ENCODE results near the gene CDK8.

Gene CDK8

DNA sequence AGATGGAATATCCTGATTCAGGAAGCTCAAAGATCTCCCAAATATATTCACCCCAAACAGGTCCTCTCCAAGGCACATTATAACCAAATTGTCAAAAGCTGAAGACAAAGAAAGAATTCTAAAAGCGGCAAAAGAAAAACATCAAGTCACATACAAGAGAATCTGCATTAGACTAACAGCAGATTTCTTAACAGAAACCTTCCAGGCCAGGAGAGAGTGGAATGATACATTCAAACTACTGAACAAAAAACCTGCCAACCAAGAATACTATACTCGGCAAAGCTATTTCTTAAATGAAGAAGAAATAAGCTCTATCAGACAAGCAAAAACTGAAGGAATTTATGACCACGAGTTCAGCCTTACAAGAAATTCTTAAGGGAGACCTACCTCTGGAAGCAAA, 183.0 kb downstream of the CDK8 start:
- no peak for DNase-seq (ENCODE audit: low read depth in 1 of 2, low spot score in 1 of 2)

DNA sequence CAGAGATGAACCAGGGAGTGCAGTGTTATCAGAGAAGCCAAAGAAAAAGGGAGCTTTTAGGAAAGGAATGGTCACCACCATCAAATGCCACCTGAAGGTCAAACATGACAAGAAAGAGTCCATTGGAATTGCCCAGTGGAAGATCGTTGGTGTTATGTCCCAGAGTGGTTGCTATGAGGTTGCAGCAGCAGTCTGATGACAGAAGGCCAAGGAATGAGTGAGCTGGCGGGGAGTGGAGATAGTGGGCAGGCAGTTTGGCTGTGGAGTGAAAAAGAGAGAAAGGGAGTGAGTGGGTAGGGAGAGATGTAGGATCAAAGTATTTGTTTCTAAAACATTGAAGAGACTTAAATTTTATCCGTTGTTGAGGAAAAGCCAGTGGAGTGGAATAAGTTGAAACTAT, 186.2 kb downstream of the CDK8 start:
- DNase-seq (ENCODE audit: low read depth in 1 of 2, low spot score in 1 of 2): no peak

DNA sequence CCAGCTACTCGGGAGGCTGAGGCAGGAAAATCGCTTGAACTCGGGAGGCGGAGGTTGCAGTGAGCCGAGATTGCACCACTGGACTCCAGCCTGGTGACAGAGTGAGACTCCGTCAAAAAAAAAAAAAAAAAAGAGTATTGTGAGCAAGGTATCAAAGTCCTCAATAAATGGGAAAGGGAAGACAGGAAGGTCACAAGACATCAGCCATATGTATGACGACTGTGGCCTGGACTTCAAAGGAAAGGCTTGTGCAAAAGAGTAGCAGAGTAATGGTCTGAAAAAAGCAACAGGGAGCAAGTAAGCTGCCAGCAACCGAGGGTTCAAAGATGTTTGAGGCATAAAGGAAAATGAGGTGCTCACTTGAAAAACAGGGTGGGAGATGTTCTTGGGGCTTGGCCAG, 187.5 kb downstream of the CDK8 start:
- DNase-seq (ENCODE audit: low read depth in 1 of 2, low spot score in 1 of 2): no peak

DNA sequence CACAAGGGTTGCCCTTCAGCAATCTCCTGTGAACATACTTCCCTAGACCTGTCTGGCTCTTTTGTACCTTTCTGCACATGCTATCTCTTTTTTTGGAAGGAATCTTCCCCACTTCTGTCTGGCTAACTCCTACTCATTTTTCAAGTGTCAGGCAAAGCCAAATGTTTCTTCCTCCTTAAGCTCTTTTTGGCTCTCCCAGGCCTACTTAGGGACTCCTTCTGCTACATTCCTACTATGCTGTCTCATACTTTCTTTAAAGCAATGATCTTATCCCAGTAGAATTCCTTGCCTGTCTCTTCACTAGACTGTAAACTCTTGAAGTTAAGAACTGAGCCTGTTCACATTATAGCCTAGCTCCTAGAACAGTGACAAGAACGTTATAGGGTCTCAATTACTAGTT, 188.6 kb downstream of the CDK8 start:
- no peak for DNase-seq (ENCODE audit: low read depth in 1 of 2, low spot score in 1 of 2)

DNA sequence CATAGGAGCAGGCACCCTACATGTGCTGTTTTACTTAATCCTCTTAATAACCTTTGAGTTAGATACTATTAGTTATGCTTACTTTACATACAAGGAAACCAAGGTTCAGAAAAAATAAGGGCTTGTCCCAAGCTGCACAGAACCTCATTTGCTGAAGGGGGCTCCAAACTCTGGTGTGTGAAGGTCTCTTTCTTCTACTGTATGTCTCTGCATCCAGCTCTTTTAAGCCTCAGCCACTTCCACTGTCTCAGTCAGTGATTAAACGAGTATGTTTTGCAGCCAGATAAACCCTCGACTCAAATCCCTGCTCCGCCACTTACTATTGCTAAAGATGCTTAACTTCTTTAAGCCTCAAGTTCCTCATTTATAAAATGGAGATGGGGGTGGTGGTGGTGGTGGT, 191.2 kb downstream of the CDK8 start:
- DNase-seq (ENCODE audit: low read depth in 1 of 2, low spot score in 1 of 2): no peak

DNA sequence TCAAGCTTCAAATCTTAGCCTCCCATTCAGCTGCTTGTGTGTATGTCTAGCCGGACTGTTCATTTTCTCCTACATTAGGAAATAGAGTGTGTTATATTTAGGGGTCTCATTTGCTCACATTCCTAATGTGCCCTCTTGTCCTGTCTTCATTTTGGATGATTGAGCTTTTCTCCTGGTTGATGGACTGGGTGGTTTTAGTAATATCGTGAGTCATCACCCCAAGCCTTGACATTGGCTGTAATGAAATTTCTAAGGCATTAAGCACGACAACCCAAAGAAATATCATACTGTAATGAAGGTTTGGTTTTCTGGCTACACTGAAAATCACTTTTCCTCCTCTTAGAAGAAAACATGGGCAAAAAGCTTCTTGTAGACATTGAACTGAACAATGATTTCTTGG, 192.8 kb downstream of the CDK8 start:
- no peak for DNase-seq (ENCODE audit: low read depth in 1 of 2, low spot score in 1 of 2)

DNA sequence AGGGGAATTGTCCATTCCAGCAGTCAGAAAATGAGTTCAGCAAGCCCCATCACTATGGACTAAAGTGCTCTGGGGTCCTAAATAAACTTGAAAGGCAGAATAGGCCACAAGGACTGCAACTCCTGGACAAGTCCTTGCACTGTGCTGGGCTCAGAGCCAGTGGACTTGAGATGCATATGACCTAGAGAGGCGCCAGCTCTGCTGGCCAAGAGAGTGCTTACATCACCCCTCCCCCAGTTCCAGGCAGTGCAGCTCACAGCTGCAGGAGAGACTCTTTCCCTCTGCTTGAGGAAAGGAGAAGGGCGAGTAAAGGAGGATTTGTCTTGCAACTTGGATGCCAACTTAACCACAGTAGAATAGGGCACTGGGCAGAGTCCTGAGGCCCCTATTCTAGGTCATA, 194.1 kb downstream of the CDK8 start:
- no peak for DNase-seq (ENCODE audit: low read depth in 1 of 2, low spot score in 1 of 2)

DNA sequence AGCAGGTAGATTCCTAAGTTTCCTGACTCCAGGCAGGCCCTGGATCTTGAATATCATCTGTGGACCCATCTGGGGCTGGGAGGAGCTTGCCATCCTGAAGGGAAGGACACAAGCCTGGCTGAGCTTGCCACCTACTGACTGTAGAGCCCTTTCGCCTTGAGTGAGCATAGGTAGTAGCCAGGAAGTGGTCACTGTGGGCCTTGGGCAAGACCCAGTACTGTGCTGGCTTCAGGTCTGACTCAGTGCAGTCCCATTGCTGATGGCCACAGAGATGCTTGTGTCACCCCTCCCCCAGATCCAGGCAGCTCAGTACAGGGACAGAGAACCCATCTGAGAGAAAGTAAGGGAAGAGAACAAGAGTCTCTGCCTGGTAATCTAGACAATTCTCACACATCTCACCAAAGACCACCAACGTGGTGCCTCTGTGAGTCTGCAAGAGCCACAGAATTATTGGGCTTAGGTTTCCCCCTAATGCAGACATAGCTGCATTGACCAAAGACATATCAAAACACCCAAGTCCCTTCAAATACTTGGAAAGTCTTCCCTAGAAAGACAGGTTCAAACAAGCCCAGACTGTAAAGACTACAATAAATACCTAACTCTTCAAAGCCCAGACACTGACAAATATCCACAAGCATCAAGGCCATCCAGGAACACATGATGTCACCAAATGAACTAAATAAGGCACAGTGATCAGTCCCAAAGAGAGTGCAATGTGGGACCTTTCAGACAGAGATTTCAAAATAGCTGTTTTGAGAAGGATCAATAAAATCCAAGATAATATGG, 195.3 kb downstream of the CDK8 start:
- no peak for DNase-seq (ENCODE audit: low read depth in 1 of 2, low spot score in 1 of 2)
